ENCODE results near the gene CCDC138.

The CCDC138 gene

GRCh38 chr2:108824316-108825070, 37.9 kb downstream of the CCDC138 start:
- DNase-seq (ENCODE audit: extremely low read depth in 1 of 2, low read depth in 1 of 2): no peak

GRCh38 chr2:108825254-108825653, 38.7 kb downstream of the CCDC138 start:
- DNase-seq (ENCODE audit: extremely low read depth in 1 of 2, low read depth in 1 of 2): no peak

GRCh38 chr2:108825736-108826135, 39.2 kb downstream of the CCDC138 start:
- DNase-seq (ENCODE audit: extremely low read depth in 1 of 2, low read depth in 1 of 2): no peak

- DNase-seq (ENCODE audit: extremely low read depth in 1 of 2, low read depth in 1 of 2): no peak
These were observed 43.2 kb downstream of the CCDC138 start for GRCh38 chr2:108829578-108830310.

GRCh38 chr2:108833219-108833618, 46.6 kb downstream of the CCDC138 start:
- no peak for DNase-seq (ENCODE audit: extremely low read depth in 1 of 2, low read depth in 1 of 2)

- DNase-seq (ENCODE audit: extremely low read depth in 1 of 2, low read depth in 1 of 2): no peak
These were observed 48.0 kb downstream of the CCDC138 start for GRCh38 chr2:108834620-108835019.

- DNase-seq (ENCODE audit: extremely low read depth in 1 of 2, low read depth in 1 of 2): no peak
These were observed 48.5 kb downstream of the CCDC138 start for GRCh38 chr2:108835040-108835439.

- no peak for DNase-seq (ENCODE audit: extremely low read depth in 1 of 2, low read depth in 1 of 2)
These were observed 50.6 kb downstream of the CCDC138 start for GRCh38 chr2:108837198-108837597.

- DNase-seq (ENCODE audit: extremely low read depth in 1 of 2, low read depth in 1 of 2): no peak
These were observed 54.9 kb downstream of the CCDC138 start for GRCh38 chr2:108841506-108841905.

- DNase-seq (ENCODE audit: extremely low read depth in 1 of 2, low read depth in 1 of 2): no peak
These were observed 59.4 kb downstream of the CCDC138 start for GRCh38 chr2:108845923-108846322.

- no peak for DNase-seq (ENCODE audit: extremely low read depth in 1 of 2, low read depth in 1 of 2)
These were observed 60.4 kb downstream of the CCDC138 start for GRCh38 chr2:108847000-108847399.

GRCh38 chr2:108852375-108852774, 65.8 kb downstream of the CCDC138 start:
- no peak for DNase-seq (ENCODE audit: extremely low read depth in 1 of 2, low read depth in 1 of 2)

- no peak for DNase-seq (ENCODE audit: extremely low read depth in 1 of 2, low read depth in 1 of 2)
These were observed 66.8 kb downstream of the CCDC138 start for GRCh38 chr2:108853421-108853820.

GRCh38 chr2:108854484-108854883, 67.9 kb downstream of the CCDC138 start:
- DNase-seq (ENCODE audit: extremely low read depth in 1 of 2, low read depth in 1 of 2): no peak

GRCh38 chr2:108855194-108855593, 68.6 kb downstream of the CCDC138 start:
- DNase-seq (ENCODE audit: extremely low read depth in 1 of 2, low read depth in 1 of 2): no peak

- no peak for DNase-seq (ENCODE audit: extremely low read depth in 1 of 2, low read depth in 1 of 2)
These were observed 72.3 kb downstream of the CCDC138 start for GRCh38 chr2:108858894-108859293.

GRCh38 chr2:108866041-108866440, 79.5 kb downstream of the CCDC138 start:
- no peak for DNase-seq (ENCODE audit: extremely low read depth in 1 of 2, low read depth in 1 of 2)

GRCh38 chr2:108868911-108869310, 82.3 kb downstream of the CCDC138 start:
- no peak for DNase-seq (ENCODE audit: extremely low read depth in 1 of 2, low read depth in 1 of 2)

GRCh38 chr2:108869542-108869941, 83.0 kb downstream of the CCDC138 start:
- no peak for DNase-seq (ENCODE audit: extremely low read depth in 1 of 2, low read depth in 1 of 2)

GRCh38 chr2:108870069-108870644, 83.6 kb downstream of the CCDC138 start:
- no peak for DNase-seq (ENCODE audit: extremely low read depth in 1 of 2, low read depth in 1 of 2)

GRCh38 chr2:108877506-108877905, 90.9 kb downstream of the CCDC138 start:
- DNase-seq (ENCODE audit: extremely low read depth in 1 of 2, low read depth in 1 of 2): no peak

- no peak for DNase-seq (ENCODE audit: extremely low read depth in 1 of 2, low read depth in 1 of 2)
These were observed 91.7 kb downstream of the CCDC138 start for GRCh38 chr2:108878276-108878675.

Data from activated CD8-positive, alpha-beta memory T cell treated with anti-CD3 and anti-CD28 coated beads for 1 hour (primary cell).